Measurements from ENCODE around the gene CDH12. TPM values are rescaled to one million over a fixed set of nuclear protein-coding genes. Genes with fewer than 3 reads are reported as not detected.

CDH12 gene
- total RNA-seq, 1 experiment from 2014 or later = not detected

- H3K9me3 ChIP-seq (ENCODE audit: control insufficient read depth in 1 of 2, insufficient read depth in 1 of 2, low read depth in 1 of 2, low read length in 2 of 2) = peaks cover 0 to 11% of the 10 kb centered on the region in 2 experiments; a peak in 2 of 4 replicates
- H3K36me3 ChIP-seq (ENCODE audit: control insufficient read depth in 1 of 2, insufficient read depth in 2 of 2, low read length in 2 of 2) = no peaks in the 10 kb centered on the region; a peak in 1 of 4 replicates
- BruUV-seq (replicated peaks) = no TSS peak
- no peak overlapping the region for H3K4me3 ChIP-seq (replicated peaks in 1 of 2; ENCODE audit: low read depth in 1 of 2, low read length in 2 of 2)
- TF ChIP-seq CEBPB (IDR thresholded peaks at IDR 0.05; ENCODE audit: low read depth) = no peak
- TF ChIP-seq ELF1 (IDR thresholded peaks at IDR 0.05; ENCODE audit: borderline replicate concordance, low read depth) = no peak
- no peak for TF ChIP-seq RAD21 (IDR thresholded peaks at IDR 0.05; ENCODE audit: low read depth)
- TF ChIP-seq ZNF274 (IDR thresholded peaks at IDR 0.05; ENCODE audit: low read depth, low read length) = no peak
- TF ChIP-seq SIN3A (IDR thresholded peaks at IDR 0.05; ENCODE audit: low read depth) = no peak
- TF ChIP-seq MAX (IDR thresholded peaks at IDR 0.05) = no peak
- no peak for TF ChIP-seq POLR2AphosphoS5 (IDR thresholded peaks at IDR 0.05; ENCODE audit: low read depth, low read length)
- no peak for TF ChIP-seq ZFX (IDR thresholded peaks at IDR 0.05)
- no peak for TF ChIP-seq EZH2phosphoT487 (IDR thresholded peaks at IDR 0.05; ENCODE audit: borderline replicate concordance)
- TF ChIP-seq FOSL1 (IDR thresholded peaks at IDR 0.05; ENCODE audit: low read depth) = no peak
- TF ChIP-seq SP1 (IDR thresholded peaks at IDR 0.05; ENCODE audit: low read depth) = no peak
- no peak for TF ChIP-seq EZH2 (IDR thresholded peaks at IDR 0.05)
- TF ChIP-seq TCF7L2 (IDR thresholded peaks at IDR 0.05; ENCODE audit: borderline replicate concordance, extremely low read depth, insufficient read depth, insufficient read length) = no peak
- TF ChIP-seq ATF3 (IDR thresholded peaks at IDR 0.05) = no peak
- no peak for TF ChIP-seq POLR2A (IDR thresholded peaks at IDR 0.05; ENCODE audit: borderline replicate concordance, extremely low read depth, insufficient read depth, insufficient read length)
- no peaks in the 10 kb centered on the region for H3K27me3 ChIP-seq (ENCODE audit: insufficient read depth, low read length)
- no peak overlapping the region for H3K4me2 ChIP-seq (ENCODE audit: low read length)
- H3K27ac ChIP-seq (ENCODE audit: low read depth, low read length) = no peak overlapping the region
- no peaks in the 10 kb centered on the region for H4K20me1 ChIP-seq (ENCODE audit: insufficient read depth)
- RAD21 ChIA-PET (ENCODE audit: low non-redundant PET in 1 of 2, low total read pairs in 2 of 2, uncharacterized antibody in 2 of 2, unreplicated experiment in 2 of 2) = no interaction called here
- no peaks in the 10 kb centered on the region for H3K79me2 ChIP-seq (ENCODE audit: insufficient read depth, low read length)
- CTCF ChIA-PET = no interaction called here
- DNase-seq (ENCODE audit: low read depth, low spot score) (no peak), ATAC-seq (no peak)
- POLR2A ChIA-PET = no interaction called here
- H2AFZ ChIP-seq (ENCODE audit: low read depth, low read length, poor library complexity, severe bottlenecking) = no peak overlapping the region
- no peak overlapping the region for H3K9ac ChIP-seq (ENCODE audit: low read length)
- no peaks in the 10 kb centered on the region for H3K4me1 ChIP-seq (ENCODE audit: control insufficient read depth in 1 of 2, insufficient read depth in 2 of 2, low read length in 2 of 2)
- intact Hi-C loops (cut with micrococcal nuclease) = no loop called here
- H3K9me2 ChIP-seq (ENCODE audit: insufficient read depth) = no peaks in the 10 kb centered on the region
These were observed 393.0 kb downstream of the CDH12 start for GRCh38 chr5:22460189-22460588.
